H1 (cell line): Measurements from ENCODE around the gene CWC27. TPM values are rescaled to one million over a fixed set of nuclear protein-coding genes. Genes with fewer than 3 reads are reported as not detected.

ENCODE experiments used
- CTCF ChIA-PET: fragments of 300-600 bp; sonication (Branson Sonifier 250); formaldehyde crosslinking; loops from one replicate; lab custom pipeline; 2021; ENCODE audit not compliant: partially characterized antibody; lab: Charles Lee
- POLR2A ChIA-PET: fragments of 300-600 bp; sonication (Branson Sonifier 250); formaldehyde crosslinking; loops from one replicate; lab custom pipeline; 2021; ENCODE audit warnings: inconsistent platforms; ENCODE audit not compliant: partially characterized antibody; lab: Charles Lee
- DNase-seq, 2 experiments: peaks; one replicate each; pipeline versions ENCODE4 v3.0.0 to v3.0.0-alpha.2; 2010 to 2022; ENCODE audit warnings: low spot score in 2 of 2, low read depth in 1 of 2, mixed read lengths in 1 of 2
- FAIRE-seq: peaks from 2 replicates; lab custom pipeline; 2011; peaks lifted over from hg19 to GRCh38; lab: Jason Lieb, UNC
- H2AFZ ChIP-seq: 2 replicates; pipeline ENCODE4 v1.8.1; 2012; ENCODE audit warnings: low read length, inconsistent platforms
- H2AK5ac ChIP-seq: 2 replicates; pipeline ENCODE4 v1.6.1; 2013; ENCODE audit warnings: low read depth, low read length
- H2BK120ac ChIP-seq: replicated peaks from 2 replicates; pipeline ENCODE3; 2013; ENCODE audit warnings: low read depth, low read length, inconsistent platforms
- H2BK12ac ChIP-seq: 2 replicates; pipeline ENCODE4 v1.6.1; 2013; ENCODE audit warnings: low read depth, low read length
- H2BK15ac ChIP-seq: 2 replicates; pipeline ENCODE4 v1.6.1; 2013; ENCODE audit warnings: low read length
- H2BK20ac ChIP-seq: 2 replicates; pipeline ENCODE4 v1.6.1; 2013; ENCODE audit warnings: low read length
- H2BK5ac ChIP-seq: 2 replicates; pipeline ENCODE4 v1.6.1; 2013; ENCODE audit warnings: low read depth, low read length
- H3K14ac ChIP-seq: 2 replicates; pipeline ENCODE4 v1.6.1; 2013; ENCODE audit warnings: inconsistent platforms; ENCODE audit not compliant: insufficient read length
- H3K18ac ChIP-seq: 2 replicates; pipeline ENCODE4 v1.6.1; 2013; ENCODE audit warnings: low read length; ENCODE audit errors: extremely low read depth
- H3K23ac ChIP-seq: 2 replicates; pipeline ENCODE4 v1.6.1; 2013; ENCODE audit warnings: inconsistent platforms; ENCODE audit not compliant: insufficient read length
- H3K23me2 ChIP-seq: 2 replicates; pipeline ENCODE4 v1.6.1; 2013; ENCODE audit warnings: low read depth, low read length
- H3K27ac ChIP-seq: 2 replicates; pipeline ENCODE4 v1.6.1; 2011; ENCODE audit warnings: low read depth, low read length, inconsistent platforms
- H3K27me3 ChIP-seq, 4 experiments: replicated peaks in 1 of 4; 1 replicate in 1 of 4; 2 replicates in 3 of 4; pipeline versions ENCODE4 v1.6.1 to v1.8.1; 2011 to 2013; ENCODE audit warnings: low read length in 3 of 4, mild to moderate bottlenecking in 3 of 4, inconsistent platforms in 2 of 4, mixed read lengths in 2 of 4, moderate library complexity in 1 of 4; ENCODE audit not compliant: control insufficient read depth in 3 of 4, insufficient read depth in 3 of 4; ENCODE audit errors: extremely low read depth in 1 of 4
- H3K36me3 ChIP-seq, 4 experiments: 2 replicates each; pipeline versions ENCODE4 v1.6.1 to v1.8.1; 2011 to 2013; ENCODE audit warnings: mild to moderate bottlenecking in 4 of 4, low read length in 3 of 4, moderate library complexity in 2 of 4, control low read depth in 1 of 4, inconsistent platforms in 1 of 4; ENCODE audit not compliant: insufficient read depth in 4 of 4, control insufficient read depth in 2 of 4
- H3K4ac ChIP-seq: replicated peaks from 2 replicates; pipeline ENCODE3; 2013; ENCODE audit warnings: low read length, low read depth, mixed read lengths, inconsistent platforms; ENCODE audit not compliant: insufficient read length
- H3K4me1 ChIP-seq, 4 experiments: replicated peaks in 1 of 4; 1 replicate in 1 of 4; 2 replicates in 3 of 4; pipeline versions ENCODE4 v1.6.1 to v1.8.1; 2011 to 2013; ENCODE audit warnings: low read length in 3 of 4, inconsistent platforms in 2 of 4, mixed read lengths in 1 of 4; ENCODE audit not compliant: insufficient read depth in 4 of 4, control insufficient read depth in 3 of 4
- H3K4me2 ChIP-seq, 2 experiments: 2 replicates each; pipeline versions ENCODE4 v1.6.1 to v1.8.1; 2011 to 2013; ENCODE audit warnings: low read depth in 2 of 2, low read length in 2 of 2, control low read depth in 1 of 2, inconsistent platforms in 1 of 2, mild to moderate bottlenecking in 1 of 2; ENCODE audit not compliant: insufficient read depth in 1 of 2
- H3K4me3 ChIP-seq, 4 experiments: fragments of 200-600, 300-600 bp in 1 of 4; sonication (generic), shearing (Covaris generic), sonication (Bioruptor Twin) in 1 of 4; 2 replicates each; pipeline versions ENCODE4 v1.5.1 to v1.8.1; 2011 to 2016; ENCODE audit warnings: low read length in 4 of 4, low read depth in 3 of 4, control low read depth in 2 of 4, inconsistent platforms in 2 of 4, mild to moderate bottlenecking in 2 of 4, mixed read lengths in 1 of 4, moderate library complexity in 1 of 4; ENCODE audit not compliant: insufficient read depth in 2 of 4; ENCODE audit errors: extremely low read depth in 1 of 4
- H3K56ac ChIP-seq: replicated peaks from 2 replicates; pipeline ENCODE3; 2013; ENCODE audit warnings: low read depth, mild to moderate bottlenecking, mixed read lengths, low read length, inconsistent platforms; ENCODE audit not compliant: insufficient read length
- H3K79me1 ChIP-seq: 2 replicates; pipeline ENCODE4 v1.6.1; 2013; ENCODE audit warnings: low read depth, low read length, control low read depth
- H3K79me2 ChIP-seq, 2 experiments: 2 replicates each; pipeline versions ENCODE4 v1.6.1 to v1.8.1; 2012 to 2013; ENCODE audit warnings: low read length in 2 of 2, mild to moderate bottlenecking in 2 of 2, inconsistent platforms in 1 of 2; ENCODE audit not compliant: insufficient read depth in 2 of 2, control insufficient read depth in 1 of 2
- H3K9ac ChIP-seq, 4 experiments: replicated peaks in 1 of 4; 1 replicate in 1 of 4; 2 replicates in 3 of 4; pipeline versions ENCODE4 v1.6.1 to v1.8.1; 2011 to 2013; ENCODE audit warnings: low read depth in 3 of 4, low read length in 3 of 4, control low read depth in 2 of 4, mild to moderate bottlenecking in 2 of 4, moderate library complexity in 2 of 4, inconsistent platforms in 1 of 4; ENCODE audit errors: extremely low read depth in 1 of 4
- H3K9me3 ChIP-seq, 2 experiments: 2 replicates each; pipeline versions ENCODE4 v1.6.1 to v1.8.1; 2012 to 2013; ENCODE audit warnings: mild to moderate bottlenecking in 2 of 2, moderate library complexity in 2 of 2, control low read depth in 1 of 2, inconsistent platforms in 1 of 2, low read depth in 1 of 2, low read length in 1 of 2, mixed read lengths in 1 of 2; ENCODE audit not compliant: insufficient read depth in 2 of 2
- H4K20me1 ChIP-seq, 2 experiments: replicated peaks in 1 of 2; 2 replicates each; pipeline versions ENCODE3 to v1.8.1; 2011 to 2013; ENCODE audit warnings: inconsistent platforms in 2 of 2, low read length in 2 of 2, mild to moderate bottlenecking in 1 of 2; ENCODE audit not compliant: insufficient read depth in 2 of 2, control insufficient read depth in 1 of 2
- H4K5ac ChIP-seq: 2 replicates; pipeline ENCODE4 v1.6.1; 2013; ENCODE audit warnings: low read length, low read depth, mixed read lengths, inconsistent platforms; ENCODE audit not compliant: insufficient read length
- H4K8ac ChIP-seq: 2 replicates; pipeline ENCODE4 v1.8.0; 2013; ENCODE audit warnings: mild to moderate bottlenecking, moderate library complexity, low read length, inconsistent platforms; ENCODE audit not compliant: insufficient read depth; ENCODE audit errors: extremely low read depth
- H4K91ac ChIP-seq: replicated peaks from 2 replicates; pipeline ENCODE3; 2013; ENCODE audit warnings: low read length, mixed read lengths, inconsistent platforms; ENCODE audit not compliant: insufficient read length
- CBX8 ChIP-seq: fragments of 300-800, 300-1000 bp; sonication (generic); IDR thresholded peaks from 2 replicates; pipeline ENCODE4 v1.7.1; 2016; ENCODE audit warnings: low read depth, low read length, borderline replicate concordance
- KDM4A ChIP-seq: IDR thresholded peaks from one replicate; pipeline ENCODE4 v1.7.1; 2012; ENCODE audit warnings: low read depth, mild to moderate bottlenecking, moderate library complexity, low read length, inconsistent platforms; ENCODE audit not compliant: severe bottlenecking
- MAFK ChIP-seq: IDR thresholded peaks from 2 replicates; pipeline ENCODE4 v1.6.1; 2012; ENCODE audit warnings: low read depth, mild to moderate bottlenecking, improper control_type of control experiment, low read length
- PHF8 ChIP-seq: fragments of 200-600 bp; sonication (generic); conservative IDR thresholded peaks from 2 replicates; pipeline ENCODE4 v1.7.1; 2012; ENCODE audit warnings: low read depth, mild to moderate bottlenecking, inconsistent platforms, low read length, moderate library complexity
- POLR2A ChIP-seq, 2 experiments: IDR thresholded peaks; 1 replicate in 1 of 2; 2 replicates in 1 of 2; pipeline ENCODE4 v1.6.1; 2011; ENCODE audit warnings: low read depth in 2 of 2, low read length in 2 of 2, mild to moderate bottlenecking in 2 of 2; ENCODE audit errors: control extremely low read depth in 1 of 2
- POU5F1 ChIP-seq: IDR thresholded peaks from 2 replicates; pipeline ENCODE4 v1.6.1; 2011; ENCODE audit warnings: low read depth, mild to moderate bottlenecking, low read length, moderate library complexity
- RBBP5 ChIP-seq: IDR thresholded peaks from 2 replicates; pipeline ENCODE4 v1.7.1; 2012; ENCODE audit warnings: low read depth, mild to moderate bottlenecking, inconsistent platforms, low read length, moderate library complexity, borderline replicate concordance
- SP2 ChIP-seq: IDR thresholded peaks from 2 replicates; pipeline ENCODE4 v1.6.1; 2012; ENCODE audit warnings: mild to moderate bottlenecking, low read length, inconsistent platforms
- SUZ12 ChIP-seq: fragments of 200-600 bp; sonication (generic); IDR thresholded peaks from 2 replicates; pipeline ENCODE4 v1.6.1; 2012; ENCODE audit warnings: mild to moderate bottlenecking, inconsistent platforms, low read length, moderate library complexity, mixed read lengths
- TAF1 ChIP-seq: IDR thresholded peaks from 2 replicates; pipeline ENCODE4 v1.6.1; 2011; ENCODE audit warnings: mild to moderate bottlenecking, low read depth, low read length
- WGBS, 2 experiments: shearing (Covaris generic) in 1 of 2; methylation state at CpG; one replicate each; pipeline versions ENCODE4 v1.1.6 to v1.1.7; 2013 to 2015; ENCODE audit warnings: low lambda C conversion rate in 2 of 2, mixed read lengths in 2 of 2, inconsistent platforms in 1 of 2, low coverage in 1 of 2, missing lambda C conversion rate in 1 of 2; ENCODE audit not compliant: insufficient replicate concordance in 2 of 2, insufficient coverage in 1 of 2, insufficient read length in 1 of 2; ENCODE audit errors: extremely low coverage in 1 of 2, missing lambda C conversion rate in 1 of 2; 5-methylcytosine and 5-hydroxymethylcytosine counted together
- polyA plus RNA-seq, 7 experiments: library from polyadenylated mRNA; depleted of rRNA in 3 of 7; stranded (reverse) in 5 of 7; unstranded in 2 of 7; fragments of >200 nt in 5 of 7; fragments of 200-250 nt in 2 of 7; gene quantifications; 1 replicate in 5 of 7; 2 replicates in 1 of 7; 4 replicates in 1 of 7; pipeline versions ENCODE4 v1.2.1 to v1.2.3, GENCODE V29; 2011 to 2013; ENCODE audit warnings: missing spikeins in 2 of 7, mixed read lengths in 2 of 7
- total RNA-seq: library from RNA; stranded (reverse); fragmentation: NEBNext Ultra II Directional; extraction: Animal tissue kit (Norgen Biotek cat#: 25700); gene quantifications from 2 replicates; pipeline ENCODE4 v1.2.1, GENCODE V29; 2021

Gene CWC27
- total and polyA plus RNA-seq, 2 of the 8 experiments (the other 6 are each of a cell fraction or from before 2014, with no cell fraction given): 24.9 to 43.4 TPM

DNA sequence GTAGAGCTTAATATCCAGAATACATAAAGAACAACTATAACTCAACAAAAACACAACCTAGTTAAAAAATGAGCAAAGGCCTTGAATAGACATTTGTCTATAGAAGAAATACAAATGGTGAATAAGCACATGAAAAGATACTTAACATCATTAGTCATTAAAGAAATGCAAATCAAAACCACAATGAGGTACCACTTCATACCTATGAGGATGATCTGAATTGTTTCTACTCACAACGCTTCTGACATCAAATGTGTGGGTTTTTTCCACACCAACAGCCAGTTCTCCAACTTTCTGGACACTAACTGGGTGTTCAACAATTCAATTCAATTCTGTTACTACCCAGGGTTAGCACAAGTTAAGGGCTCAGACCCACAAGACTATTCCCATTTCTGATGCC is 22.3 kb upstream of the CWC27 start:
- H3K18ac ChIP-seq: no peak overlapping the region
- no peak overlapping the region for H4K91ac ChIP-seq
- peaks cover 0 to 2% (median 0%) of the 10 kb centered on the region in 4 experiments; a peak in 2 of 7 replicates for H3K4me1 ChIP-seq
- H4K8ac ChIP-seq: no peak overlapping the region
- POLR2A ChIA-PET: interaction anchor here (0.6 to 1.8 kb wide), 6 partner anchors 8 to 179 kb away, joined by 3 to 7 read pairs (median 4); partner anchors contain the start of genes CWC27 and SREK1IP1
- DNase-seq: no peak
- H3K27ac ChIP-seq: no peak overlapping the region
- no peak overlapping the region for H3K4me2 ChIP-seq
- H3K36me3 ChIP-seq: no peaks in the 10 kb centered on the region; a peak in 2 of 8 replicates
- H3K23ac ChIP-seq: no peak overlapping the region
- H3K79me1 ChIP-seq: peaks cover 3% of the 10 kb centered on the region; the same call in 1 of the 2 replicates
- no peak overlapping the region for H2AK5ac ChIP-seq
- no peak overlapping the region for H4K5ac ChIP-seq
- no peak overlapping the region for H3K56ac ChIP-seq
- 85% methylated on average over 1 of the region's 1 CpG; no CpG with 5 or more reads in 1 of the 2 experiments for WGBS, 2 experiments
- FAIRE-seq: no peak
- H2BK5ac ChIP-seq: no peak overlapping the region
- TF ChIP-seq RBBP5 (no peak), POU5F1 (no peak), SUZ12 (no peak), PHF8 (no peak), TAF1 (no peak), POLR2A (IDR thresholded peaks at IDR 0.05; ENCODE audit: control extremely low read depth in 1 of 2, low read depth in 2 of 2, low read length in 2 of 2) (no peak), CBX8 (no peak), MAFK (no peak), SP2 (no peak), KDM4A (no peak)
- TF ChIP-seq, all 59 proteins: peak for 0
- H2BK12ac ChIP-seq: no peak overlapping the region
- H3K4me3 ChIP-seq: no peak overlapping the region
- peaks cover 0 to 6% of the 10 kb centered on the region in 2 experiments; a peak in 2 of 4 replicates for H3K79me2 ChIP-seq
- H2BK20ac ChIP-seq: no peak overlapping the region
- CTCF ChIA-PET: interaction anchor here (0.7 to 3.9 kb wide), 5 partner anchors 11 to 111 kb away, joined by 3 to 11 read pairs (median 3); partner anchors contain the start of genes CWC27 and SHISAL2B
- no peak overlapping the region for H3K9ac ChIP-seq
- H2BK15ac ChIP-seq: no peak overlapping the region
- H3K27me3 ChIP-seq: no peaks in the 10 kb centered on the region
- H3K4ac ChIP-seq: no peak overlapping the region
- no peaks in the 10 kb centered on the region for H3K23me2 ChIP-seq
- H3K9me3 ChIP-seq: no peaks in the 10 kb centered on the region
- no peak overlapping the region for H2AFZ ChIP-seq
- no peak overlapping the region for H3K14ac ChIP-seq
- H4K20me1 ChIP-seq: peaks cover 0 to 2% of the 10 kb centered on the region in 2 experiments
- no peak overlapping the region for H2BK120ac ChIP-seq
